Neuronal stem cell (in vitro differentiated cells): ENCODE results near the gene LYRM4.

Experiments
- DNase-seq: peaks from one replicate; pipeline ENCODE4 v3.0.0-alpha.2; 2013; ENCODE audit warnings: low spot score
- H2AFZ ChIP-seq: one replicate; pipeline ENCODE4 v1.6.1; 2013; ENCODE audit warnings: mild to moderate bottlenecking, low read length, inconsistent platforms
- H2AK5ac ChIP-seq: 2 replicates; pipeline ENCODE4 v1.6.1; 2013; ENCODE audit warnings: low read depth, mild to moderate bottlenecking, inconsistent platforms, low read length, moderate library complexity, mixed read lengths
- H2BK120ac ChIP-seq: 2 replicates; pipeline ENCODE4 v1.6.1; 2013; ENCODE audit warnings: low read depth, mild to moderate bottlenecking, inconsistent platforms, low read length, moderate library complexity, mixed read lengths
- H2BK12ac ChIP-seq: one replicate; pipeline ENCODE4 v1.6.1; 2013; ENCODE audit warnings: low read length, inconsistent platforms
- H2BK15ac ChIP-seq: 2 replicates; pipeline ENCODE4 v1.6.1; 2013; ENCODE audit warnings: mild to moderate bottlenecking, low read length, inconsistent platforms, mixed read lengths
- H2BK5ac ChIP-seq: one replicate; pipeline ENCODE4 v1.6.1; 2013; ENCODE audit warnings: inconsistent platforms, mild to moderate bottlenecking, low read length, moderate library complexity
- H3K14ac ChIP-seq: one replicate; pipeline ENCODE4 v1.6.1; 2013; ENCODE audit warnings: low read length, inconsistent platforms
- H3K18ac ChIP-seq: 2 replicates; pipeline ENCODE4 v1.6.1; 2013; ENCODE audit warnings: low read length, inconsistent platforms
- H3K23ac ChIP-seq: 2 replicates; pipeline ENCODE4 v1.6.1; 2013; ENCODE audit warnings: low read depth, mild to moderate bottlenecking, mixed read lengths, low read length, inconsistent platforms; ENCODE audit not compliant: poor library complexity
- H3K27ac ChIP-seq: replicated peaks from 3 replicates; pipeline ENCODE4 v1.5.1; 2013; ENCODE audit warnings: low read length, inconsistent platforms
- H3K27me3 ChIP-seq, 3 experiments: 2 replicates each; pipeline ENCODE4 v1.6.1; 2013; ENCODE audit warnings: low read length in 3 of 3, mild to moderate bottlenecking in 2 of 3, inconsistent platforms in 1 of 3, low read depth in 1 of 3, mixed read lengths in 1 of 3, moderate library complexity in 1 of 3; ENCODE audit not compliant: control insufficient read depth in 3 of 3, insufficient read depth in 3 of 3
- H3K36me3 ChIP-seq, 2 donors: replicated peaks in 1 of 2; 2 replicates each; pipeline ENCODE4 v1.6.1; 2013; ENCODE audit warnings: low read length in 2 of 2; ENCODE audit not compliant: control insufficient read depth in 2 of 2, insufficient read depth in 2 of 2
- H3K4ac ChIP-seq: 2 replicates; pipeline ENCODE4 v1.6.1; 2013; ENCODE audit warnings: inconsistent platforms, mild to moderate bottlenecking, low read length, moderate library complexity
- H3K4me1 ChIP-seq, 2 donors: 1 replicate in 1 of 2; 2 replicates in 1 of 2; pipeline ENCODE4 v1.6.1; 2013; ENCODE audit warnings: low read length in 2 of 2, low read depth in 1 of 2; ENCODE audit not compliant: control insufficient read depth in 2 of 2, insufficient read depth in 1 of 2
- H3K4me2 ChIP-seq: one replicate; pipeline ENCODE4 v1.6.1; 2013; ENCODE audit warnings: mild to moderate bottlenecking, low read length, inconsistent platforms; ENCODE audit not compliant: insufficient read depth, poor library complexity, severe bottlenecking
- H3K4me3 ChIP-seq, 2 donors: 2 replicates each; pipeline ENCODE4 v1.5.1; 2013; ENCODE audit warnings: low read length in 2 of 2, mild to moderate bottlenecking in 2 of 2, inconsistent platforms in 1 of 2, moderate library complexity in 1 of 2
- H3K79me1 ChIP-seq: one replicate; pipeline ENCODE4 v1.6.1; 2013; ENCODE audit warnings: low read depth, mild to moderate bottlenecking, inconsistent platforms, low read length, moderate library complexity
- H3K9ac ChIP-seq: one replicate; pipeline ENCODE4 v1.6.1; 2013; ENCODE audit warnings: mild to moderate bottlenecking, low read depth, low read length, inconsistent platforms; ENCODE audit not compliant: poor library complexity
- H3K9me3 ChIP-seq, 2 donors: replicated peaks in 1 of 2; 2 replicates each; pipeline versions ENCODE3 to v1.6.1; 2013; ENCODE audit warnings: low read length in 2 of 2, mild to moderate bottlenecking in 2 of 2, inconsistent platforms in 1 of 2, low read depth in 1 of 2, mixed read lengths in 1 of 2, moderate library complexity in 1 of 2; ENCODE audit not compliant: control insufficient read depth in 2 of 2, insufficient read depth in 1 of 2
- H4K8ac ChIP-seq: one replicate; pipeline ENCODE4 v1.6.1; 2013; ENCODE audit warnings: low read depth, mild to moderate bottlenecking, inconsistent platforms, low read length, moderate library complexity
- H4K91ac ChIP-seq: one replicate; pipeline ENCODE4 v1.6.1; 2013; ENCODE audit warnings: low read length, low read depth, mild to moderate bottlenecking, inconsistent platforms; ENCODE audit not compliant: poor library complexity
- WGBS, 2 donors: extraction: QIAGEN DNeasy Blood & Tissue Kit; methylation state at CpG; one replicate each; pipeline ENCODE4 v1.1.7; 2013; ENCODE audit warnings: missing lambda C conversion rate in 2 of 2, mixed read lengths in 1 of 2; ENCODE audit not compliant: insufficient read length in 2 of 2, insufficient replicate concordance in 1 of 2; ENCODE audit errors: extremely low coverage in 2 of 2; 5-methylcytosine and 5-hydroxymethylcytosine counted together

LYRM4 gene

GRCh38 chr6:5295623-5296022, 34.9 kb upstream of the LYRM4 start:
- Histone ChIP-seq H3K9me3 (no peaks in the 10 kb centered on the region), H2BK15ac (no peak overlapping the region), H3K27me3 (no peaks in the 10 kb centered on the region), H3K79me1 (no peaks in the 10 kb centered on the region), H3K4me3 (no peak overlapping the region), H3K4ac (no peak overlapping the region), H3K27ac (no peak overlapping the region), H3K36me3 (no peaks in the 10 kb centered on the region), H2BK12ac (no peak overlapping the region), H3K18ac (no peak overlapping the region), H2BK5ac (no peak overlapping the region), H3K4me2 (no peak overlapping the region), H3K14ac (no peak overlapping the region), H3K9ac (no peak overlapping the region), H2BK120ac (no peak overlapping the region), H4K91ac (no peak overlapping the region), H2AFZ (no peak overlapping the region), H3K23ac (no peak overlapping the region), H3K4me1 (peaks cover 0 to 2% of the 10 kb centered on the region in 2 donors), H4K8ac (no peak overlapping the region), H2AK5ac (no peak overlapping the region)
- no CpG with 5 or more reads among the region's 7 CpGs for WGBS, 2 donors
- DNase-seq: no peak

- H3K4me2 ChIP-seq: no peak overlapping the region
- no peak overlapping the region for H3K4ac ChIP-seq
- H3K23ac ChIP-seq: no peak overlapping the region
- H3K4me3 ChIP-seq: no peak overlapping the region
- no peak overlapping the region for H3K14ac ChIP-seq
- no peaks in the 10 kb centered on the region for H3K9me3 ChIP-seq
- WGBS, 2 donors: no CpG with 5 or more reads among the region's 11 CpGs
- H2BK5ac ChIP-seq: no peak overlapping the region
- no peak overlapping the region for H2AK5ac ChIP-seq
- no peak for DNase-seq
- no peak overlapping the region for H3K27ac ChIP-seq
- peaks cover 0 to 2% of the 10 kb centered on the region in 2 donors for H3K4me1 ChIP-seq
- H2BK12ac ChIP-seq: no peak overlapping the region
- H3K9ac ChIP-seq: no peak overlapping the region
- no peaks in the 10 kb centered on the region for H3K79me1 ChIP-seq
- H2AFZ ChIP-seq: no peak overlapping the region
- H4K91ac ChIP-seq: no peak overlapping the region
- no peaks in the 10 kb centered on the region for H3K36me3 ChIP-seq
- H2BK15ac ChIP-seq: no peak overlapping the region
- H2BK120ac ChIP-seq: no peak overlapping the region
- no peaks in the 10 kb centered on the region for H3K27me3 ChIP-seq
- no peak overlapping the region for H3K18ac ChIP-seq
- no peak overlapping the region for H4K8ac ChIP-seq
Measured at GRCh38 chr6:5294392-5295211, 33.9 kb upstream of the LYRM4 start.

GRCh38 chr6:5293692-5294091, 32.9 kb upstream of the LYRM4 start:
- Histone ChIP-seq H3K4me1 (no peaks in the 10 kb centered on the region), H2BK120ac (no peak overlapping the region), H3K4me2 (no peak overlapping the region), H2AFZ (no peak overlapping the region), H3K79me1 (no peaks in the 10 kb centered on the region), H3K23ac (no peak overlapping the region), H3K9ac (no peak overlapping the region), H3K27ac (no peak overlapping the region), H2BK15ac (no peak overlapping the region), H3K18ac (no peak overlapping the region), H2BK5ac (no peak overlapping the region), H3K9me3 (no peaks in the 10 kb centered on the region), H2AK5ac (no peak overlapping the region), H3K4ac (no peak overlapping the region), H3K14ac (no peak overlapping the region), H3K27me3 (no peaks in the 10 kb centered on the region), H4K91ac (no peak overlapping the region), H4K8ac (no peak overlapping the region), H3K36me3 (no peaks in the 10 kb centered on the region), H2BK12ac (no peak overlapping the region), H3K4me3 (no peak overlapping the region)
- DNase-seq: no peak
- WGBS, 2 donors: no CpG with 5 or more reads among the region's 2 CpGs

GRCh38 chr6:5292154-5292553, 31.4 kb upstream of the LYRM4 start:
- H3K36me3 ChIP-seq: no peaks in the 10 kb centered on the region
- H2AK5ac ChIP-seq: no peak overlapping the region
- WGBS, 2 donors: no CpG with 5 or more reads among the region's 1 CpG
- no peak overlapping the region for H3K4me3 ChIP-seq
- no peak overlapping the region for H3K9ac ChIP-seq
- no peak overlapping the region for H2BK12ac ChIP-seq
- H3K14ac ChIP-seq: no peak overlapping the region
- no peak overlapping the region for H2BK120ac ChIP-seq
- no peaks in the 10 kb centered on the region for H3K4me1 ChIP-seq
- H4K8ac ChIP-seq: no peak overlapping the region
- H4K91ac ChIP-seq: no peak overlapping the region
- H3K27me3 ChIP-seq: no peaks in the 10 kb centered on the region
- no peak overlapping the region for H3K23ac ChIP-seq
- no peak overlapping the region for H3K4me2 ChIP-seq
- DNase-seq: no peak
- no peak overlapping the region for H2BK15ac ChIP-seq
- no peak overlapping the region for H3K18ac ChIP-seq
- H3K9me3 ChIP-seq: no peaks in the 10 kb centered on the region
- no peaks in the 10 kb centered on the region for H3K79me1 ChIP-seq
- no peak overlapping the region for H3K4ac ChIP-seq
- no peak overlapping the region for H2BK5ac ChIP-seq
- H2AFZ ChIP-seq: no peak overlapping the region
- no peak overlapping the region for H3K27ac ChIP-seq
